ENCODE data around the gene PHF19. TPM values are rescaled to one million over a fixed set of nuclear protein-coding genes. Genes with fewer than 3 reads are reported as not detected.

Gene PHF19
- total RNA-seq, 2 experiments from 2014 or later, result 210 to 216 TPM

DNA sequence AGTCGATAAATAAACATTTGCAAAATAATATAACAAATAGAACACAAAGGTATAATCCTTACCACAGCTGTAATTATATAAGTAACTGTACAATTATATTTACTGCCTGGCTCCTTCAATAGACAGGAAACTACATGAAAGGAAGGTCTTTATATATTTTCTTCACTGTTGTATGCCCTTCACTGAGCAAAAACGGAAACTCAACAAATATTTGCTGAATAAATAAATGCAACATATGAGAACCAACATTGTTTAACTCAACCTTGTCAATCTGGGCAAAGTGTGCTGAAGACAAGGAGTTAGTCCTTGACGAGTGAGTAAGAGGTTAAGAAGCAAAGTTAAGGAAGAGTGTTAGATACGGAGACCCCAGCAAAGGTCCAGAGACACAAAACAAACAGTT is 56.9 kb downstream of the PHF19 start:
- intact Hi-C loops (cut with micrococcal nuclease), result no loop called here
- Mint-ChIP-seq H3K4me1 (ENCODE audit: low read depth) (peaks cover 3% of the 10 kb centered on the region), H3K9me3 (no peaks in the 10 kb centered on the region), H3K36me3 (ENCODE audit: low read depth) (peaks cover 48% of the 10 kb centered on the region), H3K4me3 (no peak overlapping the region), H3K27me3 (no peaks in the 10 kb centered on the region), H3K27ac (no peak overlapping the region)
- DNase-seq (no peak), ATAC-seq (no peak)
- TF ChIP-seq CTCF (IDR thresholded peaks at IDR 0.05), result no peak
- ChIA-PET POLR2A (no interaction called here), CTCF (no interaction called here)

DNA sequence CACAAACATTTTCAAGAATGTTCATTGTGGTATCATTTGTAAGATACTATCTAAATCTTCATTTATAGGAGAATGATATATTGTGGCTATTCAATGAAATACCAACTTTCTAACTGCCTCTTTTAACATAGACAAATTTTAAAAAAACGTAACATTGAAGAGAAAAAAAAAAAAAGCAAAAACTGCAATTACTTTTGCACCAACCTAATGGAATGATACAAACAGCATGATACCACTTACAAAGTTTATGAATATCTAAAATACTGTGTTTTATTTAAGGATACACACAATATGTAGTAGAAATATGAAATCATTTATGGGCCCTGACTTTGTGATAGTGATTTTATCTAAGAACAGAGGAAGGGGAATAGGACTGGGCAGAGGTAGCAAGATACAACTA is 58.4 kb downstream of the PHF19 start:
- Mint-ChIP-seq H3K4me1 (ENCODE audit: low read depth) (peaks cover 5% of the 10 kb centered on the region), H3K4me3 (no peak overlapping the region), H3K27me3 (no peaks in the 10 kb centered on the region), H3K9me3 (no peaks in the 10 kb centered on the region), H3K36me3 (ENCODE audit: low read depth) (peaks cover 41% of the 10 kb centered on the region), H3K27ac (no peak overlapping the region)
- TF ChIP-seq CTCF (IDR thresholded peaks at IDR 0.05), result no peak
- no peak for ATAC-seq
- POLR2A ChIA-PET, result no interaction called here
- intact Hi-C loops (cut with micrococcal nuclease), result no loop called here
- CTCF ChIA-PET, result no interaction called here
- DNase-seq, result no peak

GRCh38 chr9:120815075-120815474 is 61.9 kb downstream of the PHF19 start:
- Mint-ChIP-seq H3K9me3 (no peaks in the 10 kb centered on the region), H3K4me3 (no peak overlapping the region), H3K36me3 (ENCODE audit: low read depth) (peaks cover 44% of the 10 kb centered on the region), H3K27ac (peak overlapping the region; percentile 32), H3K4me1 (ENCODE audit: low read depth) (peaks cover 12% of the 10 kb centered on the region), H3K27me3 (no peaks in the 10 kb centered on the region)
- no peak for ATAC-seq
- POLR2A ChIA-PET, result interaction anchor here (1.0 to 1.2 kb wide), 2 partner anchors 23 to 40 kb away, joined by 3 read pairs; no protein-coding TSS in a partner anchor
- no peak for DNase-seq
- intact Hi-C loops (cut with micrococcal nuclease), result no loop called here
- CTCF ChIA-PET, result no interaction called here
- no peak for TF ChIP-seq CTCF (IDR thresholded peaks at IDR 0.05)

DNA sequence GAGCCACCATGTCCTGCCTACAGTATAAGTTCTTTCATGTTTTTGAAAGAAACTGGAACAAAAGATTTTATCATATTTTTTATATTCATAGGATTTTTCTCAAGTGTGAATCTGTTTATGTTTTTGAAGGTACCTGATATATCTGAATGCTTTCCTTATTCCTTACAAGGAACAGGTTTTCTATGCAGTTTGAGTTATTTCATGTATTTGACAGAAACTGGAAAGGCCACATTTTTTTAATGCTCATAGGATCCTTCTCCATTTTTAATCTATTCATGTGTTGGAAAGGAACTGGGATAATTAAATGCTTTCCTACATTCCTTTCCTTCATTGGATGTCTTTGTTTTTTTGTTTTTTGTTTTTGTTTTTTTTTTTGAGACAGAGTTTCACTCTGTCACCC is 68.1 kb downstream of the PHF19 start:
- Mint-ChIP-seq H3K27ac (no peak overlapping the region), H3K9me3 (peaks cover 35% of the 10 kb centered on the region), H3K4me1 (ENCODE audit: low read depth) (peaks cover 9% of the 10 kb centered on the region), H3K4me3 (no peak overlapping the region), H3K36me3 (ENCODE audit: low read depth) (peaks cover 44% of the 10 kb centered on the region), H3K27me3 (no peaks in the 10 kb centered on the region)
- POLR2A ChIA-PET, result no interaction called here
- ATAC-seq (no peak), DNase-seq (no peak)
- intact Hi-C loops (cut with micrococcal nuclease), result no loop called here
- CTCF ChIA-PET, result no interaction called here
- no peak for TF ChIP-seq CTCF (IDR thresholded peaks at IDR 0.05)

GRCh38 chr9:120807607-120808379 is 69.2 kb downstream of the PHF19 start:
- ATAC-seq (no peak), DNase-seq (no peak)
- Mint-ChIP-seq H3K27ac (no peak overlapping the region), H3K9me3 (peaks cover 35% of the 10 kb centered on the region), H3K4me1 (ENCODE audit: low read depth) (peaks cover under 1% of the 10 kb centered on the region), H3K4me3 (no peak overlapping the region), H3K36me3 (ENCODE audit: low read depth) (peaks cover 44% of the 10 kb centered on the region), H3K27me3 (no peaks in the 10 kb centered on the region)
- intact Hi-C loops (cut with micrococcal nuclease), result no loop called here
- POLR2A ChIA-PET, result interaction anchor here (1.0 kb wide), 1 partner anchor 14 kb away, joined by 3 read pairs; the partner anchor contains the start of gene FBXW2
- no peak for TF ChIP-seq CTCF (IDR thresholded peaks at IDR 0.05)
- CTCF ChIA-PET, result interaction anchor here (1.1 kb wide), 1 partner anchor 60 kb away, joined by 3 read pairs; no protein-coding TSS in a partner anchor

Other genes starting within 250 kb of the PHF19 start
- gene MEGF9, start 162.7 kb downstream of the PHF19 start, total RNA-seq, result 1 to 10 TPM; 3.0 to 3.2 TPM
- 10 to 100 TPM; 68.8 to 68.9 TPM for gene FBXW2, start 83.8 kb downstream of the PHF19 start, total RNA-seq
- gene PSMD5, start 34.3 kb downstream of the PHF19 start, total RNA-seq, result 10 to 100 TPM; 52.3 to 55.3 TPM
- 100 to 1,000 TPM; 147 to 150 TPM for gene TRAF1, start 49.6 kb upstream of the PHF19 start, total RNA-seq
- gene C5, start 173.1 kb upstream of the PHF19 start, total RNA-seq, result 1 to 10 TPM; 1.9 to 3.4 TPM
- 10 to 100 TPM; 62.8 to 69.8 TPM for gene CNTRL, start 197.8 kb upstream of the PHF19 start, total RNA-seq

All from activated CD8-positive, alpha-beta T cell treated with anti-CD3 and anti-CD28 coated beads for 36 hours (primary cell).